HG03060 (cell line): Measurements from ENCODE around the gene RIMBP2.

Source experiments
- ATAC-seq: cut with Tn5 transposase; IDR thresholded peaks from one replicate; pipeline ENCODE4 v1.9.1; 2021; ENCODE audit warnings: low read depth, moderate number of reproducible peaks; ENCODE audit not compliant: unreplicated experiment

Gene RIMBP2

GRCh38 chr12:130686511-130686991 lies 29.5 kb downstream of the RIMBP2 start:
- no peak for ATAC-seq

- no peak for ATAC-seq
These were observed 30.2 kb downstream of the RIMBP2 start for GRCh38 chr12:130685850-130686249.

GRCh38 chr12:130685250-130685787 lies 30.8 kb downstream of the RIMBP2 start:
- ATAC-seq = no peak

GRCh38 chr12:130683811-130684210 lies 32.3 kb downstream of the RIMBP2 start:
- no peak for ATAC-seq

- ATAC-seq = no peak
These were observed 33.0 kb downstream of the RIMBP2 start for GRCh38 chr12:130683080-130683479.

- no peak for ATAC-seq
These were observed 35.6 kb downstream of the RIMBP2 start for GRCh38 chr12:130680451-130680990.

- no peak for ATAC-seq
These were observed 38.0 kb downstream of the RIMBP2 start for GRCh38 chr12:130677957-130678558.

GRCh38 chr12:130675791-130676190 lies 40.3 kb downstream of the RIMBP2 start:
- no peak for ATAC-seq

GRCh38 chr12:130675121-130675520 lies 41.0 kb downstream of the RIMBP2 start:
- ATAC-seq = no peak

GRCh38 chr12:130674676-130675075 lies 41.4 kb downstream of the RIMBP2 start:
- ATAC-seq = no peak

GRCh38 chr12:130673036-130673705 lies 42.9 kb downstream of the RIMBP2 start:
- no peak for ATAC-seq

GRCh38 chr12:130672089-130672820 lies 43.8 kb downstream of the RIMBP2 start:
- no peak for ATAC-seq

- no peak for ATAC-seq
These were observed 44.5 kb downstream of the RIMBP2 start for GRCh38 chr12:130671556-130671955.

GRCh38 chr12:130669797-130670196 lies 46.3 kb downstream of the RIMBP2 start:
- no peak for ATAC-seq

- ATAC-seq = no peak
These were observed 46.9 kb downstream of the RIMBP2 start for GRCh38 chr12:130669205-130669557.

- ATAC-seq = no peak
These were observed 47.6 kb downstream of the RIMBP2 start for GRCh38 chr12:130668286-130669204.

GRCh38 chr12:130667421-130667960 lies 48.6 kb downstream of the RIMBP2 start:
- ATAC-seq = no peak

- no peak for ATAC-seq
These were observed 49.5 kb downstream of the RIMBP2 start for GRCh38 chr12:130666645-130667044.

- ATAC-seq = no peak
These were observed 50.3 kb downstream of the RIMBP2 start for GRCh38 chr12:130665753-130666152.

- no peak for ATAC-seq
These were observed 51.3 kb downstream of the RIMBP2 start for GRCh38 chr12:130664772-130665171.
